GM12878 (cell line): ENCODE data around the gene NDUFA5. TPM values are rescaled to one million over a fixed set of nuclear protein-coding genes. Genes with fewer than 3 reads are reported as not detected.

Experiments
- ATAC-seq: fragments of 200-7000 bp; cut with Tn5 transposase; 3 replicates; pipeline ENCODE4 v1.9.1; 2020; ENCODE audit warnings: mild to moderate bottlenecking, moderate library complexity
- BruUV-seq: library from RNA; stranded (reverse); fragments of 400-500 nt; replicated peaks from 2 replicates; lab custom pipeline; 2021; lab: Mats Ljungman, UMichigan
- CTCF ChIA-PET: fragments of 300-600 bp; sonication (Branson Sonifier 250); formaldehyde crosslinking; extraction: SDS; loops from one replicate; lab custom pipeline; 2021; ENCODE audit warnings: inconsistent platforms; lab: Yijun Ruan, JAX
- POLR2A ChIA-PET: fragments of 350-600 bp; formaldehyde crosslinking; extraction: SDS; loops from one replicate; lab custom pipeline; 2021; ENCODE audit warnings: inconsistent platforms; lab: Charles Lee
- RAD21 ChIA-PET: fragments of 300-600 bp; sonication (Branson Sonifier 250); formaldehyde crosslinking; loops from one replicate; lab custom pipeline; 2023; ENCODE audit warnings: antibody characterized with exemption; ENCODE audit not compliant: unreplicated experiment; lab: Charles Lee
- SMC1A ChIA-PET: fragments of 300-600 bp; sonication (Branson Sonifier 250); formaldehyde crosslinking; loops from one replicate; lab custom pipeline; 2023; ENCODE audit not compliant: unreplicated experiment, uncharacterized antibody; lab: Charles Lee
- DNase-seq: peaks from one replicate; pipeline ENCODE4 v3.0.0-alpha.2; 2011; ENCODE audit warnings: low read depth, low spot score
- FAIRE-seq: peaks from 3 replicates; lab custom pipeline; 2011; peaks lifted over from hg19 to GRCh38; lab: Jason Lieb, UNC
- H2AFZ ChIP-seq: 2 replicates; pipeline ENCODE4 v1.6.0; 2011; ENCODE audit warnings: low read depth, low read length, control low read depth; ENCODE audit not compliant: control insufficient read depth
- H3K27ac ChIP-seq: 2 replicates; pipeline ENCODE4 v1.5.1; 2011; ENCODE audit warnings: control low read depth; ENCODE audit not compliant: control insufficient read depth, insufficient read depth
- H3K27me3 ChIP-seq, 2 experiments: replicated peaks in 1 of 2; 2 replicates each; pipeline versions ENCODE4 v1.6.0 to v1.6.1; 2011; ENCODE audit warnings: low read length in 1 of 2; ENCODE audit not compliant: control insufficient read depth in 2 of 2, insufficient read depth in 2 of 2
- H3K36me3 ChIP-seq, 2 experiments: 2 replicates each; pipeline ENCODE4 v1.5.1; 2011; ENCODE audit warnings: low read length in 1 of 2; ENCODE audit not compliant: control insufficient read depth in 2 of 2, insufficient read depth in 2 of 2
- H3K4me1 ChIP-seq: 2 replicates; pipeline ENCODE4 v1.6.1; 2011; ENCODE audit warnings: mild to moderate bottlenecking, low read length, moderate library complexity, mixed read lengths; ENCODE audit not compliant: control insufficient read depth, insufficient read depth
- H3K4me2 ChIP-seq: 2 replicates; pipeline ENCODE4 v1.6.0; 2011; ENCODE audit warnings: control low read depth; ENCODE audit not compliant: control insufficient read depth, insufficient read depth
- H3K4me3 ChIP-seq: fragments of 200-600 bp; sonication (generic); 2 replicates; pipeline ENCODE4 v1.5.1; 2016
- H3K79me2 ChIP-seq: 2 replicates; pipeline ENCODE4 v1.6.0; 2011; ENCODE audit warnings: low read length; ENCODE audit not compliant: control insufficient read depth, insufficient read depth
- H3K9ac ChIP-seq: 2 replicates; pipeline ENCODE4 v1.8.0; 2011; ENCODE audit warnings: low read length, control low read depth, mixed read lengths; ENCODE audit not compliant: control insufficient read depth, insufficient read depth
- H3K9me3 ChIP-seq: replicated peaks from 3 replicates; pipeline ENCODE4 v1.5.1; 2011; ENCODE audit warnings: mild to moderate bottlenecking, low read length; ENCODE audit not compliant: control insufficient read depth, insufficient read depth
- H4K20me1 ChIP-seq: 2 replicates; pipeline ENCODE4 v1.6.0; 2011; ENCODE audit not compliant: control insufficient read depth, insufficient read depth
- CREM ChIP-seq: IDR thresholded peaks from 2 replicates; pipeline ENCODE4 v1.6.1; 2014; ENCODE audit warnings: antibody characterized with exemption, low read depth
- EP300 ChIP-seq, 2 experiments: fragments of 150-350 bp in 1 of 2; IDR thresholded peaks; 2 replicates each; pipeline ENCODE4 v1.6.1; 2011 to 2012; ENCODE audit warnings: low read depth in 2 of 2, low read length in 2 of 2, borderline replicate concordance in 1 of 2, improper control_type of control experiment in 1 of 2, inconsistent platforms in 1 of 2; ENCODE audit not compliant: control insufficient read depth in 1 of 2
- FOS ChIP-seq: IDR thresholded peaks from 3 replicates; pipeline ENCODE4 v1.6.1; 2011; ENCODE audit warnings: borderline replicate concordance; ENCODE audit not compliant: insufficient read length; ENCODE audit errors: extremely low read depth
- KLF5 ChIP-seq: fragments of 450-650 bp; IDR thresholded peaks from 2 replicates; pipeline ENCODE4 v1.6.1; 2014; ENCODE audit warnings: mild to moderate bottlenecking; ENCODE audit not compliant: partially characterized antibody
- MTA2 ChIP-seq: fragments of 450-650 bp; IDR thresholded peaks from 2 replicates; pipeline ENCODE4 v1.6.1; 2016; ENCODE audit warnings: low read depth, mild to moderate bottlenecking, moderate library complexity
- NFIC ChIP-seq: IDR thresholded peaks from 2 replicates; pipeline ENCODE4 v1.6.1; 2012; ENCODE audit warnings: low read depth, mild to moderate bottlenecking, inconsistent platforms, low read length, moderate library complexity
- NFXL1 ChIP-seq: fragments of 450-650 bp; IDR thresholded peaks from 2 replicates; pipeline ENCODE4 v1.6.1; 2017; ENCODE audit warnings: antibody characterized with exemption, mild to moderate bottlenecking, borderline replicate concordance
- NR2C1 ChIP-seq: fragments of 450-650 bp; IDR thresholded peaks from 2 replicates; pipeline ENCODE4 v1.6.1; 2017; ENCODE audit warnings: antibody characterized with exemption, mild to moderate bottlenecking, moderate library complexity
- PKNOX1 ChIP-seq: fragments of 450-650 bp; IDR thresholded peaks from 2 replicates; pipeline ENCODE4 v1.6.1; 2016; ENCODE audit warnings: mild to moderate bottlenecking
- SREBF2 ChIP-seq: IDR thresholded peaks from 2 replicates; pipeline ENCODE4 v1.6.1; 2012; ENCODE audit warnings: mild to moderate bottlenecking, low read length
- TCF7 ChIP-seq: IDR thresholded peaks from 2 replicates; pipeline ENCODE4 v1.6.1; 2014; ENCODE audit warnings: antibody characterized with exemption, borderline replicate concordance
- ZBTB33 ChIP-seq: fragments of 450-650 bp; IDR thresholded peaks from 2 replicates; pipeline ENCODE4 v1.6.1; 2017; ENCODE audit warnings: mild to moderate bottlenecking
- WGBS: methylation state at CpG from one replicate; pipeline ENCODE4 v1.1.6; 2016; ENCODE audit warnings: low lambda C conversion rate; ENCODE audit not compliant: insufficient replicate concordance, insufficient coverage; ENCODE audit errors: missing lambda C conversion rate; 5-methylcytosine and 5-hydroxymethylcytosine counted together
- in situ Hi-C: fragments of 300-500 bp; cut with MboI; formaldehyde crosslinking; loops from 9 replicates; pipeline ENCODE4 v1.14.3; 2018; ENCODE audit warnings: mixed read lengths
- intact Hi-C: fragments of 100-400 bp; cut with micrococcal nuclease; formaldehyde crosslinking; loops from one replicate; pipeline ENCODE4 v1.14.2; 2022; ENCODE audit not compliant: unreplicated experiment
- polyA plus RNA-seq, 11 experiments: library from polyadenylated mRNA; depleted of rRNA in 4 of 11; unstranded in 6 of 11; stranded (reverse) in 5 of 11; fragments of >200 nt; fragmentation: Nextera tagmentation in 4 of 11; fragmentation: Illumina TruSeq in 1 of 11; extraction: Ambion mirVana in 4 of 11; extraction: Trizol in 1 of 11; gene quantifications; 1 replicate in 1 of 11; 2 replicates in 10 of 11; pipeline versions ENCODE4 v1.2.1 to v1.2.3, GENCODE V29; 2011 to 2016; ENCODE audit warnings: inconsistent platforms in 2 of 11, missing spikeins in 2 of 11, low read depth in 1 of 11
- total RNA-seq, 4 experiments: library from RNA; depleted of rRNA in 3 of 4; stranded (reverse); fragments of >200 nt in 3 of 4; fragmentation: Illumina TruSeq in 1 of 4; extraction: Trizol in 1 of 4; gene quantifications; 2 replicates each; pipeline versions ENCODE4 v1.2.1 to v1.2.3, GENCODE V29; 2013 to 2021

NDUFA5 gene
- total and polyA plus RNA-seq, 10 of the 15 experiments (the other 5 are each of a cell fraction or from before 2014, with no cell fraction given), result 51.0 to 209 (median 86.9) TPM

- Histone ChIP-seq H3K9ac (no peak overlapping the region), H3K4me3 (no peak overlapping the region), H3K4me1 (no peaks in the 10 kb centered on the region), H3K27ac (no peak overlapping the region), H3K9me3 (no peaks in the 10 kb centered on the region), H3K27me3 (no peaks in the 10 kb centered on the region; a peak in 1 of 4 replicates), H3K4me2 (no peak overlapping the region), H2AFZ (no peak overlapping the region), H3K36me3 (no peaks in the 10 kb centered on the region; a peak in 2 of 4 replicates), H3K79me2 (no peaks in the 10 kb centered on the region), H4K20me1 (no peaks in the 10 kb centered on the region)
- ChIA-PET CTCF (interaction anchor here (0.9 to 4.0 kb wide), 5 partner anchors 9 to 185 kb away, joined by 3 to 44 read pairs (median 4); no protein-coding TSS in a partner anchor), RAD21 (interaction anchor here (2.3 to 3.1 kb wide), 2 partner anchors 14 to 44 kb away, joined by 5 to 23 read pairs; no protein-coding TSS in a partner anchor), SMC1A (interaction anchor here (0.6 to 3.6 kb wide), 6 partner anchors 11 to 85 kb away, joined by 3 to 18 read pairs (median 4); partner anchors contain the start of gene NDUFA5), POLR2A (interaction anchor here (1.0 to 1.6 kb wide), 3 partner anchors 14 to 19 kb away, joined by 3 to 7 read pairs (median 3); partner anchors contain the start of gene NDUFA5)
- FAIRE-seq, result no peak
- DNase-seq, result no peak
- TF ChIP-seq NFXL1 (no peak), KLF5 (no peak)
- ATAC-seq, result no peak
- intact Hi-C loops (loop anchor here (5.0 kb wide), 1 partner anchor 208 kb away; the partner anchor contains the start of gene WASL), in situ Hi-C loops (no loop called here)
- no TSS peak for BruUV-seq
- 100% methylated on average over 1 of the region's 1 CpG for WGBS
Observed at GRCh38 chr7:123538897-123539296, 18.7 kb downstream of the NDUFA5 start.

- no peak overlapping the region for H3K9ac ChIP-seq
- no peak overlapping the region for H3K4me3 ChIP-seq
- no peak overlapping the region for H3K4me2 ChIP-seq
- in situ Hi-C loops, result no loop called here
- DNase-seq (no peak), ATAC-seq (no peak), FAIRE-seq (no peak)
- ChIA-PET RAD21 (interaction anchor here (2.3 to 3.1 kb wide), 2 partner anchors 15 to 43 kb away, joined by 5 to 23 read pairs; no protein-coding TSS in a partner anchor), CTCF (interaction anchor here (0.7 to 4.0 kb wide), 5 partner anchors 9 to 62 kb away, joined by 3 to 44 read pairs (median 4); no protein-coding TSS in a partner anchor), SMC1A (interaction anchor here (0.7 to 3.4 kb wide), 3 partner anchors 16 to 46 kb away, joined by 3 to 15 read pairs (median 3); no protein-coding TSS in a partner anchor), POLR2A (interaction anchor here (1.0 to 1.6 kb wide), 3 partner anchors 15 to 20 kb away, joined by 3 to 7 read pairs (median 3); partner anchors contain the start of gene NDUFA5)
- no peaks in the 10 kb centered on the region for H3K4me1 ChIP-seq
- no peaks in the 10 kb centered on the region for H3K79me2 ChIP-seq
- H3K9me3 ChIP-seq, result no peaks in the 10 kb centered on the region
- peaks cover 0 to 3% of the 10 kb centered on the region in 2 experiments; a peak in 1 of 4 replicates for H3K27me3 ChIP-seq
- H2AFZ ChIP-seq, result no peak overlapping the region
- H3K27ac ChIP-seq, result no peak overlapping the region
- H3K36me3 ChIP-seq, result no peaks in the 10 kb centered on the region; a peak in 2 of 4 replicates
- intact Hi-C loops, result loop anchor here (5.0 kb wide), 1 partner anchor 209 kb away; the partner anchor contains the start of gene WASL
- no peaks in the 10 kb centered on the region for H4K20me1 ChIP-seq
- no TSS peak for BruUV-seq
- 44% methylated on average over 7 of the region's 7 CpGs for WGBS
- TF ChIP-seq FOS, result no peak
- no peak for TF ChIP-seq NR2C1
- no peak for TF ChIP-seq MTA2
- TF ChIP-seq NFIC, result no peak
- no peak for TF ChIP-seq ZBTB33
- TF ChIP-seq EP300 (IDR thresholded peaks at IDR 0.05; ENCODE audit: borderline replicate concordance in 1 of 2, control insufficient read depth in 1 of 2, low read depth in 2 of 2, low read length in 2 of 2), result no peak
- no peak for TF ChIP-seq TCF7
- TF ChIP-seq PKNOX1, result no peak
- TF ChIP-seq CREM, result no peak
- no peak for TF ChIP-seq SREBF2
Observed at GRCh38 chr7:123538189-123538714, 19.4 kb downstream of the NDUFA5 start.
